ENCODE results near the gene OR2AT4.

The OR2AT4 gene

GRCh38 chr11:75033916-75034315 is 62.8 kb downstream of the OR2AT4 start:
- Histone ChIP-seq H3K4me3 (ENCODE audit: low read length) (no peak overlapping the region), H3K27me3 (ENCODE audit: control insufficient read depth, insufficient read depth, low read length) (no peaks in the 10 kb centered on the region), H3K9ac (ENCODE audit: low read length) (no peak overlapping the region), H3K36me3 (ENCODE audit: control insufficient read depth, insufficient read depth, low read length) (no peaks in the 10 kb centered on the region), H3K4me1 (ENCODE audit: control insufficient read depth, insufficient read depth, low read length) (no peaks in the 10 kb centered on the region), H3K9me3 (ENCODE audit: control insufficient read depth, low read length) (no peaks in the 10 kb centered on the region)

- Histone ChIP-seq H3K27me3 (ENCODE audit: control insufficient read depth, insufficient read depth, low read length) (no peaks in the 10 kb centered on the region), H3K9me3 (ENCODE audit: control insufficient read depth, low read length) (no peaks in the 10 kb centered on the region), H3K36me3 (ENCODE audit: control insufficient read depth, insufficient read depth, low read length) (no peaks in the 10 kb centered on the region), H3K4me1 (ENCODE audit: control insufficient read depth, insufficient read depth, low read length) (no peaks in the 10 kb centered on the region), H3K4me3 (ENCODE audit: low read length) (no peak overlapping the region), H3K9ac (ENCODE audit: low read length) (no peak overlapping the region)
Observed at GRCh38 chr11:75032550-75032935, 64.1 kb downstream of the OR2AT4 start.

DNA sequence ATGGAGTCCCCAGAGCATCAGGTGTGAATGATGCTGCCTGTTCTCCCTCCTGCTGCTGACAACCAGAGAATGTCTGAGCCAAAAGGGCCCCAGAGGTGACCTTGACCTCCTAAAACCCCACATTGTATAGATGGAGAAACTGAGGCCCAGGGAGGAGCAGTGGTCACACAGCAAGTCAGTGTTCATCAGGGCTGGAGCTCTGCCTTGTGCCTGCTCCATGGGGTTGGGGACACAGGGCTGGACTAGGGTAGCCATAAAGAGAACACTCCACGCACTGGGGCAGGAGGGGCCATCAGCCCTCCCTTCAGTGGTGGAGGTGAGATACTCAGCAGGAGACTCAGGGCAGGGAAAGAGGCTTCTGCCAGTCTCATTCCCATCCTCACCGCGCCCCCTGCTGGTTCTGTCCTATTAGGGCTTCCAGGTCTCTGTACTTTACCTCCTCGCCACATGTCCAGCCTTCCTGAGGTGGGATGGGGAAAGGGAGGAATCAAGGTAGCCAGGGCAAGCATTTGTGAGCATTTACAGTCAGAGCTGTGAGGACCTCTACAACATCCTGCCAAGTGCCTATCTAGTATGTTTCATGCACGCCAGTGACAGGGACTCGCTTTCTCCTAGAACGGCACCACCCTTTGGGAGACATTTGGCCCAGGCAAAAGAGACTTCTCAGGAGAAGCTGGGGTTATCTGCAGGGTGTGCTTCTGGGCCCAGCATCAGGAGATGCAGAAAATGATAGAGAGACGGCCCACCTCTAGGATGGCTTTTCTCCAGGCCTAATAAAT is 64.7 kb downstream of the OR2AT4 start:
- no peak overlapping the region for H3K9ac ChIP-seq (ENCODE audit: low read length)
- no peaks in the 10 kb centered on the region for H3K27me3 ChIP-seq (ENCODE audit: control insufficient read depth, insufficient read depth, low read length)
- no peaks in the 10 kb centered on the region for H3K36me3 ChIP-seq (ENCODE audit: control insufficient read depth, insufficient read depth, low read length)
- no peaks in the 10 kb centered on the region for H3K9me3 ChIP-seq (ENCODE audit: control insufficient read depth, low read length)
- H3K4me3 ChIP-seq (ENCODE audit: low read length) = no peak overlapping the region
- no peaks in the 10 kb centered on the region for H3K4me1 ChIP-seq (ENCODE audit: control insufficient read depth, insufficient read depth, low read length)

Measured in mucosa of stomach (tissue), 1 donor.